Measurements from ENCODE around the gene RBBP4. TPM values are rescaled to one million over a fixed set of nuclear protein-coding genes. Genes with fewer than 3 reads are reported as not detected.

Gene RBBP4
- total RNA-seq, 1 donor from 2014 or later = 80.3 TPM

GRCh38 chr1:32701951-32702598 is 51.1 kb downstream of the RBBP4 start:
- H3K4me1 ChIP-seq = peaks cover 32% of the 10 kb centered on the region
- peak overlapping the region; percentile 91 for H3K27ac ChIP-seq
- no peak for DNase-seq (ENCODE audit: extremely low spot score in 2 of 2)
- H3K4me3 ChIP-seq = peak overlapping the region; percentile 67 to 83
- intact Hi-C loops (cut with DNase I) = no loop called here
- no peaks in the 10 kb centered on the region for H3K27me3 ChIP-seq
- TF ChIP-seq CTCF (IDR thresholded peaks at IDR 0.05) = no peak
- TF ChIP-seq POLR2A (IDR thresholded peaks at IDR 0.05) = no peak
- no peak for TF ChIP-seq POLR2AphosphoS5 (IDR thresholded peaks at IDR 0.05; ENCODE audit: insufficient read depth in 1 of 2, low read depth in 1 of 2)
- no peaks in the 10 kb centered on the region for H3K36me3 ChIP-seq
- H3K9me3 ChIP-seq = no peaks in the 10 kb centered on the region

GRCh38 chr1:32702599-32703478 is 51.8 kb downstream of the RBBP4 start, which contains the start of gene SYNC:
SYNC (minus strand) TSS chr1:32702770; CDS start chr1:32702660, 110 bp downstream.
- no peak for DNase-seq (ENCODE audit: extremely low spot score in 2 of 2)
- H3K4me1 ChIP-seq = peaks cover 32% of the 10 kb centered on the region
- H3K27ac ChIP-seq = peak within 1 kb of the TSS; percentile 91
- H3K9me3 ChIP-seq = no peaks in the 10 kb centered on the region
- H3K27me3 ChIP-seq = no peaks in the 10 kb centered on the region
- TF ChIP-seq CTCF (IDR thresholded peaks at IDR 0.05) = no peak
- peak in 1 of 2 donors; percentile 23 for TF ChIP-seq POLR2A (IDR thresholded peaks at IDR 0.05)
- peak in 1 of 2 donors; percentile 73 for TF ChIP-seq POLR2AphosphoS5 (IDR thresholded peaks at IDR 0.05; ENCODE audit: insufficient read depth in 1 of 2, low read depth in 1 of 2)
- no peaks in the 10 kb centered on the region for H3K36me3 ChIP-seq
- H3K4me3 ChIP-seq = peak within 1 kb of the TSS; percentile 67 to 83
- intact Hi-C loops (cut with DNase I) = no loop called here

- Histone ChIP-seq H3K36me3 (no peaks in the 10 kb centered on the region), H3K27ac (peak overlapping the region; percentile 91), H3K27me3 (no peaks in the 10 kb centered on the region), H3K4me3 (peak overlapping the region; percentile 67 to 83), H3K9me3 (no peaks in the 10 kb centered on the region), H3K4me1 (peaks cover 32% of the 10 kb centered on the region)
- no peak for TF ChIP-seq POLR2AphosphoS5 (IDR thresholded peaks at IDR 0.05; ENCODE audit: insufficient read depth in 1 of 2, low read depth in 1 of 2)
- peak in 1 of 2 donors; percentile 9 for TF ChIP-seq POLR2A (IDR thresholded peaks at IDR 0.05)
- DNase-seq (ENCODE audit: extremely low spot score in 2 of 2) = no peak
- intact Hi-C loops (cut with DNase I) = no loop called here
Measured at GRCh38 chr1:32703479-32704291, 52.7 kb downstream of the RBBP4 start.

- Histone ChIP-seq H3K4me1 (peaks cover 32% of the 10 kb centered on the region), H3K27ac (no peak overlapping the region), H3K27me3 (no peaks in the 10 kb centered on the region), H3K4me3 (no peak overlapping the region), H3K9me3 (no peaks in the 10 kb centered on the region), H3K36me3 (no peaks in the 10 kb centered on the region)
- no peak for TF ChIP-seq POLR2AphosphoS5 (IDR thresholded peaks at IDR 0.05; ENCODE audit: insufficient read depth in 1 of 2, low read depth in 1 of 2)
- no peak for TF ChIP-seq CTCF (IDR thresholded peaks at IDR 0.05)
- no peak for TF ChIP-seq POLR2A (IDR thresholded peaks at IDR 0.05)
- intact Hi-C loops (cut with DNase I) = no loop called here
- DNase-seq (ENCODE audit: extremely low spot score in 2 of 2) = no peak
Measured at GRCh38 chr1:32705516-32705915, 54.5 kb downstream of the RBBP4 start.

- H3K4me3 ChIP-seq = no peak overlapping the region
- no peaks in the 10 kb centered on the region for H3K9me3 ChIP-seq
- H3K27me3 ChIP-seq = no peaks in the 10 kb centered on the region
- intact Hi-C loops (cut with DNase I) = no loop called here
- no peak for DNase-seq (ENCODE audit: extremely low spot score in 2 of 2)
- peaks cover 25% of the 10 kb centered on the region for H3K4me1 ChIP-seq
- H3K27ac ChIP-seq = no peak overlapping the region
- H3K36me3 ChIP-seq = no peaks in the 10 kb centered on the region
- TF ChIP-seq POLR2AphosphoS5 (IDR thresholded peaks at IDR 0.05; ENCODE audit: insufficient read depth in 1 of 2, low read depth in 1 of 2) (no peak), CTCF (IDR thresholded peaks at IDR 0.05) (no peak), POLR2A (IDR thresholded peaks at IDR 0.05) (no peak)
Measured at GRCh38 chr1:32706491-32706890, 55.5 kb downstream of the RBBP4 start.
